Measurements from ENCODE around the gene ADGRL4.
"Not testable (repeated sequence)": the region's sequence is repeated elsewhere in the genome, so short reads cannot be mapped to it uniquely, and the experiment has no call there.

The ADGRL4 gene

GRCh38 chr1:78913950-78914349 is 92.6 kb downstream of the ADGRL4 start:
- DNase-seq, result no peak

- DNase-seq, result no peak
These were observed 94.3 kb downstream of the ADGRL4 start for GRCh38 chr1:78911956-78912880.

- no peak for DNase-seq
These were observed 103.9 kb downstream of the ADGRL4 start for GRCh38 chr1:78902641-78903040.

GRCh38 chr1:78894811-78895210 is 111.7 kb downstream of the ADGRL4 start:
- no peak for DNase-seq

- DNase-seq, result no peak
These were observed 114.2 kb downstream of the ADGRL4 start for GRCh38 chr1:78892260-78892840.

- no peak for DNase-seq
These were observed 119.1 kb downstream of the ADGRL4 start for GRCh38 chr1:78887458-78887857.

GRCh38 chr1:78884685-78885452 is 121.7 kb downstream of the ADGRL4 start:
- DNase-seq, result no peak

GRCh38 chr1:78880223-78880622 is 126.3 kb downstream of the ADGRL4 start:
- DNase-seq, result no peak

GRCh38 chr1:78875986-78876385 is 130.5 kb downstream of the ADGRL4 start:
- DNase-seq, result not testable (repeated sequence)

GRCh38 chr1:78872801-78873200 is 133.7 kb downstream of the ADGRL4 start:
- DNase-seq, result not testable (repeated sequence)

- no peak for DNase-seq
These were observed 135.3 kb downstream of the ADGRL4 start for GRCh38 chr1:78871249-78871648.

- DNase-seq, result no peak
These were observed 137.4 kb downstream of the ADGRL4 start for GRCh38 chr1:78869136-78869535.

GRCh38 chr1:78864175-78864574 is 142.4 kb downstream of the ADGRL4 start:
- no peak for DNase-seq

GRCh38 chr1:78856096-78856495 is 150.4 kb downstream of the ADGRL4 start:
- no peak for DNase-seq

GRCh38 chr1:78855258-78855657 is 151.3 kb downstream of the ADGRL4 start:
- DNase-seq, result no peak

GRCh38 chr1:78854556-78854955 is 152.0 kb downstream of the ADGRL4 start:
- no peak for DNase-seq

- no peak for DNase-seq
These were observed 163.0 kb downstream of the ADGRL4 start for GRCh38 chr1:78843546-78843945.

GRCh38 chr1:78843111-78843510 is 163.4 kb downstream of the ADGRL4 start:
- no peak for DNase-seq

GRCh38 chr1:78840453-78841271 is 165.9 kb downstream of the ADGRL4 start:
- DNase-seq, result no peak

Measured in RPMI8226 (cell line).